Measurements from ENCODE around the gene TGM1. TPM values are rescaled to one million over a fixed set of nuclear protein-coding genes. Genes with fewer than 3 reads are reported as not detected.
A peak's percentile ranks its signal among the peaks of the same experiment; 100 is the strongest.

Gene TGM1
- total RNA-seq, 1 experiment from 2014 or later, result 2.9 TPM

DNA sequence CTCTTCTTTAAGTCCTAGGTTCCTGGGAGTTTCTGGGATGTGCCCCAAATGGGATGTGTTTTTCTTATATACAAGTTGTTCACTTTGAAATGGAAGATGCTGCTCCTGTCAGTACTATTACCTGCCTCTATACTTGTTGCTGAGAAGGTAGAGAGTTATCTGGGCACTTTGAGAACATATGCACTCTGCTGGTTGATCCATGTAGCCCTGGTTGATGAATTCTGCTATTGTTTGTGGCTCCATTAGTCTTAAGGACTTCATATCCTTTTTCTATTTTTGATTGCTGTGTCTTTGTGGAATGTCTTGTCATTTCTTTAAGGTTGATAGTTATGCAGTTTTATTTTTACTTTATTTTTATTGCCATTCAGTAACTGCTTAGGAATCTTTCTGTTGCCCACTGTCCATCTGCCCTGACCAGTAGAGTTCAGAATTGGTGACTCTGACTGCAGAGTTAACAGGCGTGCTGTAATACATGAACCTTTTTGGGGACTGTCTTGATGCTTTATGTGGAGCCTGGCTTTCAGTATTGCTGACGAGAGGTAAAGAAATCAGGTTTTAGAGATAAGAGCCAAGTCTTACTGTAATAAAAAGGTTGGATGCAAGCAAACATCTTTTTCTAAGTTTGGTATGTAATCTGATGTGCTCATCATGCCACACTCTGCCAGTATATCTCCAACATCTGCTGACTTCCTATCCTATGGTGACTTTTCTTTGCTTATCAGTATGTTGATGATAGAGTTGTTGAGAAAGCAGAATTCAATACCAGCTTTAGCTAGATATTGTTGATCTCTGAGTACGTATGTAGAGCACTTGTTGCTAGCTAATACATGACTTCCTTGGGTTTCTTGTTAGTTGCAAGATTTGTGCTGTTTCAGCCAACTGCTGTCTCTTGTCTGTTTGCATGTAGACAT, 28.6 kb downstream of the TGM1 start:
- DNase-seq, result no peak
- H3K79me2 ChIP-seq (ENCODE audit: insufficient read depth, low read length), result peaks cover 3% of the 10 kb centered on the region; the same call in 1 of the 2 replicates
- no peak overlapping the region for H2AFZ ChIP-seq (ENCODE audit: low read length)
- Mint-ChIP-seq H3K4me1 (peaks cover 8 to 22% of the 10 kb centered on the region in 2 experiments), H3K27ac (no peak overlapping the region), H3K27me3 (ENCODE audit: low read depth) (no peaks in the 10 kb centered on the region), H3K36me3 (ENCODE audit: insufficient read depth in 1 of 3, low read depth in 3 of 3) (peaks cover 27 to 50% (median 49%) of the 10 kb centered on the region in 3 experiments; a peak in 6 of 7 replicates), H3K9me3 (no peaks in the 10 kb centered on the region), H3K4me3 (peak overlapping the region; percentile 17 to 98; a peak in 3 of 5 replicates)
- H3K23me2 ChIP-seq (ENCODE audit: insufficient read length, low read depth, low read length, poor library complexity, severe bottlenecking), result peaks cover 15% of the 10 kb centered on the region
- no peak overlapping the region for H2BK12ac ChIP-seq (ENCODE audit: insufficient read length, low read depth, low read length)
- H3K23ac ChIP-seq (ENCODE audit: insufficient read length, low read depth, low read length), result no peak overlapping the region
- H3K27me3 ChIP-seq (ENCODE audit: insufficient read depth, low read length), result no peaks in the 10 kb centered on the region
- no peak overlapping the region for H3T11ph ChIP-seq (ENCODE audit: low read length)
- H3K79me1 ChIP-seq (ENCODE audit: insufficient read depth, low read depth, low read length, poor library complexity, severe bottlenecking), result peaks cover 6% of the 10 kb centered on the region
- no peaks in the 10 kb centered on the region for H4K20me1 ChIP-seq (ENCODE audit: control insufficient read depth, insufficient read depth, insufficient read length)
- no peak overlapping the region for H3K4ac ChIP-seq (ENCODE audit: low read depth, low read length)
- H4K8ac ChIP-seq (replicated peaks; ENCODE audit: insufficient read length, low read depth, low read length), result no peak overlapping the region
- H3K56ac ChIP-seq (ENCODE audit: insufficient read length, low read depth, low read length), result no peak overlapping the region
- no peak overlapping the region for H2BK15ac ChIP-seq (ENCODE audit: low read depth, low read length)
- no peak overlapping the region for H4K5ac ChIP-seq (ENCODE audit: insufficient read length, low read depth, low read length)
- no peak overlapping the region for H3K4me2 ChIP-seq (ENCODE audit: insufficient read depth, insufficient read length, low read length)
- no peak for TF ChIP-seq CTCF (conservative IDR thresholded peaks at IDR 0.05)
- no peak overlapping the region for H2BK120ac ChIP-seq (ENCODE audit: low read depth, low read length, poor library complexity, severe bottlenecking)
- no peak overlapping the region for H3K27ac ChIP-seq (ENCODE audit: insufficient read length, low read depth, low read length)
- H3K4me1 ChIP-seq (ENCODE audit: insufficient read depth, low read length), result 0 out of 2 replicates have a peak, but pooled peaks cover 6% of the 10 kb centered on the region
- H3K14ac ChIP-seq (ENCODE audit: insufficient read depth, low read length), result no peak overlapping the region
- H3K9ac ChIP-seq (ENCODE audit: extremely low read depth, insufficient read length, low read length), result no peak overlapping the region
- H3K9me3 ChIP-seq (ENCODE audit: control insufficient read depth, low read depth, low read length), result no peaks in the 10 kb centered on the region
- no peak overlapping the region for H3K18ac ChIP-seq (ENCODE audit: insufficient read length, low read depth, low read length)
- H2BK20ac ChIP-seq (ENCODE audit: low read depth, low read length, poor library complexity, severe bottlenecking), result no peak overlapping the region
- no peak overlapping the region for H2BK5ac ChIP-seq (ENCODE audit: insufficient read length, low read length)
- no peak overlapping the region for H2AK5ac ChIP-seq (ENCODE audit: insufficient read length, low read length)
- no CpG with 5 or more reads among the region's 3 CpGs for WGBS (ENCODE audit: extremely low coverage, insufficient read length, low lambda C conversion rate)
- no peak overlapping the region for H4K91ac ChIP-seq (ENCODE audit: insufficient read length, low read depth, low read length)
